C4-2B (cell line): ENCODE results near the gene YIPF7.

Experiments
- ZFX ChIP-seq: fragments of 450-650 bp; IDR thresholded peaks from 2 replicates; pipeline ENCODE4 v1.6.1; 2017
- TF ChIP-seq, protein P1 (sequence below): fragments of 450-650 bp; conservative IDR thresholded peaks from 2 replicates; pipeline ENCODE4 v1.5.1; 2017; ENCODE audit warnings: mild to moderate bottlenecking

DNA sequence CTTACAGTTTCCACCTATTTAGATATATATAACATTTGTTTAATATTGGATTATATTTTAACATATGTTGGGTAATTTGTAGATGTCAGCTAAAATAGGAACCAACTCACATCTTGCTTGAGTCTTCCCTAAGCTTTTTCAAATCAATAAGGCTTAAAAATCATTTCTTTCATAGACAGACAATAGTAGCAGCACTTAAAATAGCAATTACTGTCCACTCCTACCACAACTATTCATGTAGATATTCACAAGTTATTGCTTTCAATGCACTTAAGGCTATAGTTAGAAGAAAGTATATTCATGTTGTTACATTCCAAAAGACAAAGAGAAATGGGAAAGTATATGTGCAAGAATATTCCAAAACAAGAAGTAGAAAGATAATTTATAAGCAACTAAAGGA, 71.2 kb downstream of the YIPF7 start:
- TF ChIP-seq, protein P1, sequence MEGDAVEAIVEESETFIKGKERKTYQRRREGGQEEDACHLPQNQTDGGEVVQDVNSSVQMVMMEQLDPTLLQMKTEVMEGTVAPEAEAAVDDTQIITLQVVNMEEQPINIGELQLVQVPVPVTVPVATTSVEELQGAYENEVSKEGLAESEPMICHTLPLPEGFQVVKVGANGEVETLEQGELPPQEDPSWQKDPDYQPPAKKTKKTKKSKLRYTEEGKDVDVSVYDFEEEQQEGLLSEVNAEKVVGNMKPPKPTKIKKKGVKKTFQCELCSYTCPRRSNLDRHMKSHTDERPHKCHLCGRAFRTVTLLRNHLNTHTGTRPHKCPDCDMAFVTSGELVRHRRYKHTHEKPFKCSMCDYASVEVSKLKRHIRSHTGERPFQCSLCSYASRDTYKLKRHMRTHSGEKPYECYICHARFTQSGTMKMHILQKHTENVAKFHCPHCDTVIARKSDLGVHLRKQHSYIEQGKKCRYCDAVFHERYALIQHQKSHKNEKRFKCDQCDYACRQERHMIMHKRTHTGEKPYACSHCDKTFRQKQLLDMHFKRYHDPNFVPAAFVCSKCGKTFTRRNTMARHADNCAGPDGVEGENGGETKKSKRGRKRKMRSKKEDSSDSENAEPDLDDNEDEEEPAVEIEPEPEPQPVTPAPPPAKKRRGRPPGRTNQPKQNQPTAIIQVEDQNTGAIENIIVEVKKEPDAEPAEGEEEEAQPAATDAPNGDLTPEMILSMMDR = no peak
- no peak for TF ChIP-seq ZFX
